Neural cell (in vitro differentiated cells): ENCODE results near the gene TECPR2. TPM values are rescaled to one million over a fixed set of nuclear protein-coding genes. Genes with fewer than 3 reads are reported as not detected.

Experiments used
- H2AFZ ChIP-seq: fragments of 200-600, 300-800 bp; sonication (generic), shearing (Covaris generic); 2 replicates; pipeline ENCODE4 v1.6.0; 2014; ENCODE audit warnings: low read depth, mild to moderate bottlenecking, antibody characterized with exemption, low read length, moderate library complexity
- H3F3A ChIP-seq: fragments of 200-600 bp; shearing (Covaris generic); 2 replicates; pipeline ENCODE4 v1.6.1; 2016; ENCODE audit warnings: mild to moderate bottlenecking, moderate library complexity, mixed read lengths, antibody characterized with exemption, low read length; ENCODE audit not compliant: insufficient read depth, poor library complexity, severe bottlenecking
- H3K27ac ChIP-seq: fragments of 200-600, 300-800 bp; sonication (generic), shearing (Covaris generic); 2 replicates; pipeline ENCODE4 v1.5.1; 2014; ENCODE audit warnings: mild to moderate bottlenecking, low read length, moderate library complexity
- H3K27me3 ChIP-seq: fragments of 300-800, 200-600 bp; sonication (generic), shearing (Covaris generic); 2 replicates; pipeline ENCODE4 v1.6.0; 2014; ENCODE audit warnings: mild to moderate bottlenecking, low read depth, low read length, moderate library complexity; ENCODE audit not compliant: insufficient read depth
- H3K36me3 ChIP-seq: fragments of 300-800, 200-600 bp; sonication (generic), shearing (Covaris generic); 2 replicates; pipeline ENCODE4 v1.5.1; 2014; ENCODE audit warnings: mild to moderate bottlenecking, antibody characterized with exemption, low read length, moderate library complexity; ENCODE audit not compliant: insufficient read depth
- H3K4me2 ChIP-seq: fragments of 300-800, 200-600 bp; sonication (generic), shearing (Covaris generic); 2 replicates; pipeline ENCODE4 v1.6.0; 2014; ENCODE audit warnings: mild to moderate bottlenecking, low read length
- H3K4me3 ChIP-seq: fragments of 300-800, 200-600 bp; sonication (generic), shearing (Covaris generic); 2 replicates; pipeline ENCODE4 v1.5.1; 2014; ENCODE audit warnings: mild to moderate bottlenecking, low read length, moderate library complexity
- H3K79me2 ChIP-seq: fragments of 200-600 bp; shearing (Covaris generic); replicated peaks from 2 replicates; pipeline ENCODE4 v1.6.0; 2014; ENCODE audit warnings: mild to moderate bottlenecking, low read length, moderate library complexity; ENCODE audit not compliant: insufficient read depth
- H3K9ac ChIP-seq: fragments of 300-800, 200-600 bp; sonication (generic), shearing (Covaris generic); 2 replicates; pipeline ENCODE4 v1.6.1; 2016; ENCODE audit warnings: mild to moderate bottlenecking, low read length, mixed read lengths
- H3K9me2 ChIP-seq: fragments of 200-600 bp; shearing (Covaris generic); 2 replicates; pipeline ENCODE4 v1.6.1; 2016; ENCODE audit warnings: mild to moderate bottlenecking, low read length, mixed read lengths; ENCODE audit not compliant: insufficient read depth
- H3K9me3 ChIP-seq: fragments of 200-600, 300-800 bp; sonication (generic), shearing (Covaris generic); 2 replicates; pipeline ENCODE4 v1.6.1; 2016; ENCODE audit warnings: mild to moderate bottlenecking, mixed run types, low read length, moderate library complexity, mixed read lengths
- H4K20me1 ChIP-seq: fragments of 200-600 bp; shearing (Covaris generic); 2 replicates; pipeline ENCODE4 v1.6.1; 2016; ENCODE audit warnings: mild to moderate bottlenecking, mixed run types; ENCODE audit not compliant: insufficient read depth
- EP300 ChIP-seq: fragments of 450-650 bp; conservative IDR thresholded peaks from 2 replicates; pipeline ENCODE4 v1.6.1; 2014; ENCODE audit warnings: antibody characterized with exemption, mild to moderate bottlenecking, moderate library complexity; ENCODE audit not compliant: poor library complexity, severe bottlenecking
- EZH2 ChIP-seq: fragments of 200-600, 300-800 bp; shearing (Covaris generic), sonication (generic); IDR thresholded peaks from 2 replicates; pipeline ENCODE4 v1.6.1; 2014; ENCODE audit warnings: antibody characterized with exemption, low read length, borderline replicate concordance, mild to moderate bottlenecking; ENCODE audit not compliant: insufficient read depth, poor library complexity, severe bottlenecking
- MXI1 ChIP-seq: fragments of 450-650 bp; conservative IDR thresholded peaks from 2 replicates; pipeline ENCODE4 v1.6.1; 2014; ENCODE audit warnings: antibody characterized with exemption, mild to moderate bottlenecking; ENCODE audit not compliant: poor library complexity, severe bottlenecking
- POLR2AphosphoS5 ChIP-seq: IDR thresholded peaks from 2 replicates; pipeline ENCODE4 v1.6.1; 2012
- RAD21 ChIP-seq: fragments of 450-650 bp; conservative IDR thresholded peaks from 2 replicates; pipeline ENCODE4 v1.6.1; 2014; ENCODE audit warnings: antibody characterized with exemption, mild to moderate bottlenecking, moderate library complexity
- SMC3 ChIP-seq: fragments of 450-650 bp; conservative IDR thresholded peaks from 2 replicates; pipeline ENCODE4 v1.6.1; 2014; ENCODE audit warnings: antibody characterized with exemption, mild to moderate bottlenecking, moderate library complexity; ENCODE audit not compliant: poor library complexity
- TAF1 ChIP-seq: IDR thresholded peaks from 2 replicates; pipeline ENCODE4 v1.6.1; 2012; ENCODE audit warnings: low read depth
- polyA plus RNA-seq: library from polyadenylated mRNA; depleted of rRNA; stranded (reverse); fragments of >200 nt; gene quantifications from 2 replicates; pipeline ENCODE4 v1.2.3, GENCODE V29; 2014
- TF ChIP-seq, protein P1 (sequence below): IDR thresholded peaks from 2 replicates; pipeline ENCODE4 v1.6.1; 2012; ENCODE audit warnings: borderline replicate concordance
- TF ChIP-seq, protein P2 (sequence below): fragments of 450-650 bp; IDR thresholded peaks from 2 replicates; pipeline ENCODE4 v1.5.1; 2014; ENCODE audit warnings: antibody characterized with exemption, mild to moderate bottlenecking, moderate library complexity; ENCODE audit not compliant: poor library complexity, severe bottlenecking

Gene TECPR2
- polyA plus RNA-seq, 1 donor from 2014 or later: 7.0 TPM

GRCh38 chr14:102421411-102422057, 58.8 kb downstream of the TECPR2 start:
- Histone ChIP-seq H3K27me3 (no peaks in the 10 kb centered on the region), H3K4me2 (no peak overlapping the region), H3K36me3 (no peaks in the 10 kb centered on the region), H3K27ac (no peak overlapping the region), H4K20me1 (no peaks in the 10 kb centered on the region), H3K9me2 (no peaks in the 10 kb centered on the region), H2AFZ (no peak overlapping the region), H3K4me3 (no peak overlapping the region), H3K9ac (no peak overlapping the region), H3F3A (no peaks in the 10 kb centered on the region), H3K79me2 (no peaks in the 10 kb centered on the region), H3K9me3 (no peaks in the 10 kb centered on the region)
- no peak for TF ChIP-seq EZH2

- TF ChIP-seq EP300: no peak
- no peak for TF ChIP-seq MXI1
- TF ChIP-seq RAD21: no peak
- TF ChIP-seq EZH2: no peak
- TF ChIP-seq, protein P1, sequence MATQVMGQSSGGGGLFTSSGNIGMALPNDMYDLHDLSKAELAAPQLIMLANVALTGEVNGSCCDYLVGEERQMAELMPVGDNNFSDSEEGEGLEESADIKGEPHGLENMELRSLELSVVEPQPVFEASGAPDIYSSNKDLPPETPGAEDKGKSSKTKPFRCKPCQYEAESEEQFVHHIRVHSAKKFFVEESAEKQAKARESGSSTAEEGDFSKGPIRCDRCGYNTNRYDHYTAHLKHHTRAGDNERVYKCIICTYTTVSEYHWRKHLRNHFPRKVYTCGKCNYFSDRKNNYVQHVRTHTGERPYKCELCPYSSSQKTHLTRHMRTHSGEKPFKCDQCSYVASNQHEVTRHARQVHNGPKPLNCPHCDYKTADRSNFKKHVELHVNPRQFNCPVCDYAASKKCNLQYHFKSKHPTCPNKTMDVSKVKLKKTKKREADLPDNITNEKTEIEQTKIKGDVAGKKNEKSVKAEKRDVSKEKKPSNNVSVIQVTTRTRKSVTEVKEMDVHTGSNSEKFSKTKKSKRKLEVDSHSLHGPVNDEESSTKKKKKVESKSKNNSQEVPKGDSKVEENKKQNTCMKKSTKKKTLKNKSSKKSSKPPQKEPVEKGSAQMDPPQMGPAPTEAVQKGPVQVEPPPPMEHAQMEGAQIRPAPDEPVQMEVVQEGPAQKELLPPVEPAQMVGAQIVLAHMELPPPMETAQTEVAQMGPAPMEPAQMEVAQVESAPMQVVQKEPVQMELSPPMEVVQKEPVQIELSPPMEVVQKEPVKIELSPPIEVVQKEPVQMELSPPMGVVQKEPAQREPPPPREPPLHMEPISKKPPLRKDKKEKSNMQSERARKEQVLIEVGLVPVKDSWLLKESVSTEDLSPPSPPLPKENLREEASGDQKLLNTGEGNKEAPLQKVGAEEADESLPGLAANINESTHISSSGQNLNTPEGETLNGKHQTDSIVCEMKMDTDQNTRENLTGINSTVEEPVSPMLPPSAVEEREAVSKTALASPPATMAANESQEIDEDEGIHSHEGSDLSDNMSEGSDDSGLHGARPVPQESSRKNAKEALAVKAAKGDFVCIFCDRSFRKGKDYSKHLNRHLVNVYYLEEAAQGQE: no peak
- TF ChIP-seq, protein P2, sequence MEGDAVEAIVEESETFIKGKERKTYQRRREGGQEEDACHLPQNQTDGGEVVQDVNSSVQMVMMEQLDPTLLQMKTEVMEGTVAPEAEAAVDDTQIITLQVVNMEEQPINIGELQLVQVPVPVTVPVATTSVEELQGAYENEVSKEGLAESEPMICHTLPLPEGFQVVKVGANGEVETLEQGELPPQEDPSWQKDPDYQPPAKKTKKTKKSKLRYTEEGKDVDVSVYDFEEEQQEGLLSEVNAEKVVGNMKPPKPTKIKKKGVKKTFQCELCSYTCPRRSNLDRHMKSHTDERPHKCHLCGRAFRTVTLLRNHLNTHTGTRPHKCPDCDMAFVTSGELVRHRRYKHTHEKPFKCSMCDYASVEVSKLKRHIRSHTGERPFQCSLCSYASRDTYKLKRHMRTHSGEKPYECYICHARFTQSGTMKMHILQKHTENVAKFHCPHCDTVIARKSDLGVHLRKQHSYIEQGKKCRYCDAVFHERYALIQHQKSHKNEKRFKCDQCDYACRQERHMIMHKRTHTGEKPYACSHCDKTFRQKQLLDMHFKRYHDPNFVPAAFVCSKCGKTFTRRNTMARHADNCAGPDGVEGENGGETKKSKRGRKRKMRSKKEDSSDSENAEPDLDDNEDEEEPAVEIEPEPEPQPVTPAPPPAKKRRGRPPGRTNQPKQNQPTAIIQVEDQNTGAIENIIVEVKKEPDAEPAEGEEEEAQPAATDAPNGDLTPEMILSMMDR: no peak
- no peak for TF ChIP-seq POLR2AphosphoS5
- TF ChIP-seq TAF1: no peak
- TF ChIP-seq SMC3: no peak
Observed at GRCh38 chr14:102424520-102424919, 61.8 kb downstream of the TECPR2 start.

More at GRCh38 chr14:102424520-102424919, 61.8 kb downstream of the TECPR2 start:
- Histone ChIP-seq H3K4me2 (no peak overlapping the region), H3K9me3 (no peaks in the 10 kb centered on the region), H2AFZ (no peak overlapping the region), H4K20me1 (no peaks in the 10 kb centered on the region), H3K4me3 (no peak overlapping the region), H3K9me2 (no peaks in the 10 kb centered on the region), H3K27ac (no peak overlapping the region), H3K9ac (no peak overlapping the region), H3K36me3 (no peaks in the 10 kb centered on the region), H3K79me2 (no peaks in the 10 kb centered on the region), H3K27me3 (no peaks in the 10 kb centered on the region), H3F3A (no peaks in the 10 kb centered on the region)
